ENCODE measurements around the gene IP6K3.
A peak's percentile ranks its signal among the peaks of the same experiment; 100 is the strongest.

Gene IP6K3

DNA sequence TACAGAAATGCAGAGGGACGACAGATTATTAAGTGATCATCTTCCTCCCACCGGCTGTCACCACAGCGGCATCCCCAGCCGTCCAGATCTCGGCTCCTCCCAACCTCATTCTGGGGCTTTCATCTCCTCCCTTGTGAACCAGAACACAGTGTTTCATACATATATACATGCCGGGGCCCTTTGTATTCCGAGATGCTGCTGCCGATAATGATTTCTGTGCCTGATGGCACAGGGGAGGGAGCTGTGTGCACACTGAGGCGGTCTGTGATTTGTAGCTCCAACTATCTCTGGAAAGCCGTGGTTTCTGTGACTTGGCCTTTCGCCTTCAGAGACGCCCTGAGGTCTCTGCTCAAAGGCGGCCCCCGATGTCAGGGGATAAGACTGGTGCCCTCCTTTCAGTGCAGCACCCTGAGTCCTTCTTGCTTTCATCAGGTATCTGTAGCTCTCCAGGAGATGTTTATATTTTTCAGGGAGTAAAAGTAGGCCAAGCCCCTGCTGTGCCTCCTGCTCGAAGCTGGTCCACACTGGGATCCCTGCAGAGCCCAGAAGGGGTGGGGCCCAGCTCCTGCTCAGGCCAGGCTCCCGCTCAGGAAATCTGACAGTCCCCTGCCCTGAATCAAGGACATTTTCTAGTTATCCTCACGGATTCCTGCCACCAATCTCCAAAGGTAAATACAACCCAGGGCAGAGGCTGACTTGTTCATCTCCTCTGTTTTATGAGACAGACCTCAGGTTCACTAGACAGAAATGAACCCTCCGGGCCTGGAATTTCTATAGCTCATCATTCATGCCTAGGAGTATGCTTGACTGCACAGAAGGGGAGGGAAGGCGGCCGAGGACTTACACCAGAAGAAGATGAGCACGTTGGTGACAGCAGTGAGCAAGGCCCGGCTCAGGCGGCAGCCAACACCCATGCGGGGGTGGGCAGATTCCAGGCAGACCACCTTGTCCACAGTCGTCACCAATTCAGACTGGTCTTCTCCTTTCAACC, 31.0 kb upstream of the IP6K3 start:
- no peak for DNase-seq

DNA sequence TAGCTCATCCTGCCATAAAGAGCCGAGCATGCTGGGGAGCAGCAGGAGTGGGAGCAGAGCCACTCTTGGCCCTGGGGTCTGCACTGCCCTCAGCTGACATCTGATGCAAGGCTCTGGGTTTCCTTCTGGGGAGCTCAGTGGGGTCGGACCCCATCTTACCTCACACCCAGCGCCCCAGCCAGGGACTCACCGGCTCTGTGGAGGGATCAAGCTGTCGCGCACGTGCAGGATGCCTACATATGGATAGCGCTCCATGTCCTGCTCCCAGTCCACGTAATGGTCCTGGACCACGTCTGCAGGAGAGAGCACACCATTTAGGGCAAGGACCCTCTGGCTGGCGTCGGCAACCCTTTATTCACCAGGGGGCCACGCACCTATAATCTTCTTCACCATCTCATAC, 30.1 kb upstream of the IP6K3 start:
- DNase-seq, result no peak

DNA sequence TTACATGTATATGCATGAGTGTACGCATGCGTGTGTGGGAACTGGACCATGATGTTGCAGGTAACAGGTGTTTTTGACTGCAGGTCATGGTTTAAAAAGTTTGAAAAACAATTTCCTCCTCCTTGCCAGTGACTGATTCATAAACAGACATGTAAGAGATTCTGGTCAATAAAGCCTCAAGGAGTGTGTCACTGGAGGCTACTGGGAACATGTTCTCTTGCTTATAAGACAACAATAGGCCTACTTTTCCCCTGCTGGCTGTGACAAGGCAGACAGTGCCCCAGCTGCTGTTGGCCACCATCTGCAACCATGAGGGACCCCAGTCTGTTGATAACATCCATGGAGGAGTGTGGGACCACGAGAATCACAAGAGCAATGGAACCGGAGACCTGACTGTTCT, 29.5 kb upstream of the IP6K3 start:
- no peak for DNase-seq

DNA sequence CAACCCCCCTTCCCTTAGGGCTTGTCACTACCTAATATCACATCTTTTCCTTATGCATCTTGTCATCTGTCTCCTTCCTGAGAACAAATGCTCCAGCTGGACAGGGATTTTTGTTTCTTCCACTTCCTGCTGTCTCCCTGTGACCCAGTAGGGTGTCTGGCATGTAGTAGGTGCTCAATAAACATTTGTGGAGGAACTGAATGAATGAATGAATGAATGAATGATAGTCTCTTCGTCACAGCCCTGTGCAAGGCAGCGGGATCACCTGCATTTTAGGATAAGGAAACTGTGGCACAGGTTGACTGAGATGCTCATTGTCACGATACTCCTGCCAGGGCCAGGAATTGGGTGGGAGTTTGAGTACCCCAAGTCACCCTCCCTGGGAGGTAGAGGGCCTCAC, 28.1 kb upstream of the IP6K3 start:
- no peak for DNase-seq

DNA sequence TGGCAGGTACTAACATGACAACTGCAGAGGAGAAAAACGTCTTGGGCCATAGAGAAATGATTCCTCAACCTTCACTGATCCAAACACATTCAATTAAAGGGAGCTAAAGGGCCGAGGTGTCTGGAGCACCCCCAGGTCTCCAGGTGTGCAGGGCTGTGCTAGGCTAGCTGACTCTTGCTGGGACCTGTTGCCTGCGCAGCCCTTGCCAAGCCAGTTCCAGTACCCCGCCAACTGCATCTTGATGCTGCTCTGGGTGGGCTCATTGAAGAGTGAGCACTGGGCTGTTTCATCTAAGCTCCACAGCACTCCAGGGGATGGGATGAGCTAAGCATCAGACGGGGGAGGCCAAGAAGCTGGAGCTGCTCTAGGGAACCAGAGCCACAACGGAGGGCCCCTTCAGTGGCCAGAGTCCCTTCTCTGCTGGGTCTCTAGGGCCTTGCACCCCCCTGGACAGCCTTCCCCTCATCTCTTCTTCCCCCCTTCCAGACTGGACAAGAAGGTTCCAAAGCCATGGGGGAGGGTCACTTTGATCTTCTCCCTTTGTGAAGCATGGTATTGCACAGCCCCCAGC, 26.3 kb upstream of the IP6K3 start:
- no peak for DNase-seq

DNA sequence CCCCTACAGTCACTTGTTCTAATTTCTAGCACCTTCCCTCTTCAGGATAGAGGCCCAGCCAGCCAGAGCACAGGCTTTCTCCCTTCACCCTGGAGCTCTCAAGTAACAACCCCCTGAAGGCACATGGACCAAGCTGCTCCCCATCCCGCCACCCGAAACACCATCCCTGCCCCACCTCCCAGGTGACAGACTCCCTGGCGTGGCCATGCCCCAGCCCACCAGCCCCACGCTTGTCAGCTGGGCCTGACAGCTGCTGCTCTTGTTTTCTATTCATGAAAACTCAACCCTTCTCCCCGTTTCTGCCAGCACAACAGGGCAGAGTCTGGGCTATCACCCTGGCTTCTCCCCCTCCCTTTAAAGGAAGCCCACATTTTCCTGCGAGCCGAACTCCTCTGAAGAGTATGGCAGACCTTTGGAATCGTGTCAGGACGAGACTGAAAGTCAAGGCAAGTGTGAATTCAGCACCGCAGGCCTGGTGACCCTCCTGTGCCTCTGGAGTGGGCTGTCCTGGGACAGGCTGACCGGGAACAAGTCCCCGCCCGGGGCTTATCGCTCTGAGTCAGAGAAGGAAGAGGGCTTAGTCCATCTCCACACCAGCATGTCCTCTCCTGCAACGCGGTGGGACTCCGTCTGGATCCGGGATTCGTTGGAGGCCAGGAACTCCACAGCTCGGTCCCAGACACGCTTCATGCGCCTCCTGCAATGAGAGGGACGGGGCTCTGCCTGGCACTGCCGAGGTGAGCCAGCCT, 25.6 kb upstream of the IP6K3 start:
- DNase-seq, result no peak

DNA sequence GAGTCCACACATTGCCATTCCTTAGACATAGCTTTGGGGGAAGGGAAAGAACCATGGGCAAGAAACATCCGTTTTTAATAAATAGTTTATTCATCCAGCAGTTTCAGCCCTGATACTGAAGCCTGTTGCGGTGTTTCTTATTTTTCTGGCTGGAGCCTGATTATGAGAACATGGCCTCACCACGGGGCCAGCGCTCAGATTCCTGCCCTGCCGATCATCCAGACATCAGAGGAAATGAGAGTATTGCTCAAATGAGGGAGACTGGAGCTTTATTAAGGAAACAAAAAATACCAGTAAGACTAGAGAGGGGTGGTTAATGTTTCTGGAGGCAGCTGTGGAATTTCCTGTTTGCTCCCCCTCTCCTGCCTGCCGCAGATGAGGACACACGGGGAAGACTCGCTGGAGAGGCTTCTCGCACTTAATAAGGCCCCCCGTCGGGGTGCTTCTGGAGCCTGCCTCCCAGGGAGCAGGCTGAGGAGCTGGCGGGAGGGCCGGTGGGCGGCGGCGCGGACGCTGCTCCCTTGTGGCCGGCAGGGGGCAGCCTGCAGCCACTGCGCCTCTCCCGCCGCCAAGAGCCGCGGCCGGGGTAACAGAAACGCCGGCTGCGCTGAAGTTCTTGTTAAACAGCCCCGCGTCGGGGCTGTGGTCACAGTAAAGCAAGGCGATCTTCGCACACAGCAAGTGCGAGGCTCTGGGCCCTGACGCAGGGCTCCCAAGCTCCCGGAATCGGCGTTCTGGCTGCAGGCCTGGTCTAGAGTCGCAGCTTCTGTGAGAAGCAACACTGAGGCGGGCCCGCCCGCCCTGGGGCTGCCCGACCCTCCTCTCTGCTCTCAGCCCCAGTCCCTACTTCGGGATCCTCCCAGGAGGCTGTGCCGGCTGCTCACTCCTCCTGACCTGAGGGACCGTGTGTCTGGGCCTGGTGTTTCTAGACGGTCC, 24.7 kb upstream of the IP6K3 start:
- DNase-seq, result peak; percentile 94

DNA sequence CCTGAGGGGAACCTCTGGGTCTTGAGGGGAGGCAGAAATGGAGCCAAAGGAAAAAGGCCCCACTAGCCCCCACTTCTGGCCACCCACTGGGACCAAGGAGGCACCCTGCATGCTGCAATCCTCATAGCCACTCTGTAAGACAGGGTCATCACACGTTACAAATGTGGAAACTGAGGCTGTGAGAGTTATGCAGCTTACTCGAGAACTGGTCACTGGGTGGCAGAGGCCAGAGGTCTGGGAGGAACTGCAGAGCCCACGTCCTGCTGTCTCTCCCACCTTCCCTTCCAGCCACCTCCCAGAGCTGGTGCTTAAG, 24.1 kb upstream of the IP6K3 start:
- no peak for DNase-seq

DNA sequence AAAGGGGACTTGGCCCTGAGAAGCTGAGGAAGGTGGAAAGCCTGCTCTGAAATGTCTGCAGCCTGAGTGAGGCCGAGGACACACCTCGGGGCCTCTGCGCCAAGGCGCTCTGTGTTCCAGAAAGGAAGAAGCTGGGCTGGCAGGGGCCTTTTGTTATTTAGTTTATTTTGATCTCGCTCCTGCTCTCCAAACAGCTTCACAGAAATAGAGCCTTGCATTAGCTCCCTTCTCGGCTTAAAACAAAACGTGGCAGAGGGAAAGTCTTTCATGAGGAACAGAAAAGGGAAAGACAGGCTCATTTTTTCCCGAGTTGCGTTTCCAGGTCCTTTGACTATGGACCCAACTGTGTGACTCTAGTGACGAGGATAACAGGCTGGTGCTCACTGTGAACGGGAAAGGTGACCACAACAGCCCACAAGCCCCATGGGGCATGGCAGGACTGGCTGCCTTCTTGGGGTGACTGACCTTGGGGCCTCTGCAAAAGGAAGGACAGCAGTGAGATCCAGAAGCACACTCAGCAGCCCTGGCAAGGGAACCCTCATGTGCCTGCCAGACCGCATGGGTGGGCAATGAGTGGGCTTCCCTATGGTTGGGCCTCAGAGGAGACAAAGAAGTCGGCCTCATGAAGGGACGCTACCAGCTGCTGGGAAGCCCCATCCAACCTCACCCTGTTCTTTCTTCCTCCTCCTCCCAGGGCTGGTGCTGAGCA, 23.6 kb upstream of the IP6K3 start:
- DNase-seq, result no peak

DNA sequence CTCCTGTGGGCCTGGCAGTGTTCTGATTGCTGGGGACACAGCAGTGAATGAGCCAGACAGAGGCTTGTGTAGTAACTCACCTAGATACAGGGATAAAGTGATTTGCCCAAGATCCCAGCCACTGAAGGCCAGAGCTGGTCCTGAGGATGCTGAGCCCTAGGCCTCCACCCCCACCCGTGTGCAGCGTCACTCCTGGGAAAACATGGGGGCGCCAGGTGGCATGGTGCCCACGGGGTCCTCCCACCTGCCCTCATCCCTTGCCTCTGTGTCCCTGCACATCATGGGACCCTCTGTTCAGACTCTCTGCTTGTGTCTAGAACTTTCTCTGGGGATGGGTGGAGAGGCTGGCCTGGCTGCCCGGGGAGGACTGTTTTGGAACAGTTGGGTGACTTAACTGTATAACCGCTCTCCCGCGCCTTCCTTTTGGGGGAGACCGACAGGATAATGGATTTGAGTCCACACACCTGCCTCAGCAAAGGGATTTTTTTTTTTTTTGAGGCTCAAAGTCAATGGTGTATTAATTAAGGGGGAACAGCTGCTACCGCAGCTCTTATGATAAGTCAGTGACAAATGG, 22.6 kb upstream of the IP6K3 start:
- peak; percentile 86 for DNase-seq

DNA sequence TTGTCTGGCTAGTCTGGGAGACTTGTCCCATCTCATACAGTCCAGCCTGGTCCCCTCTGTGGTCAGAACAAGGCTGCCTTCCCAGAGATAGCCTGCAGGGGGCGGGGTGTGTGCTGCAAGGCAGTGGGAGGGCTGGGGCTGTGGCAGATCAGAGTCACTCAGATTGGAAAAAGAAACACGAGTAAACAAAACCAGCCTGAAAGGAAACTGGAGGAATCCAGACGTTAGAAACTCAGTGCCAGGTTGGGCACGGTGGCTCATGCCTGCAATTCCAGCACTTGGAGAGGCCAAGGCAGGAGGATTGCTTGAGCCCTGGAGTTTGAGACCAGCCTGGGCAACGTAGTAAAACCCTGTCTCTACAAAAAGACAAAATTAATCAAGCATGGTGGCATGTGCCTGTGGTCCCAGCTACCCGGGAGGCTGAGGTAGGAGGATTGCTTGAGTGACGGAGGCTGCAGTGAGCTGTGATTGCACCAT, 22.0 kb upstream of the IP6K3 start:
- DNase-seq, result peak; percentile 89

DNA sequence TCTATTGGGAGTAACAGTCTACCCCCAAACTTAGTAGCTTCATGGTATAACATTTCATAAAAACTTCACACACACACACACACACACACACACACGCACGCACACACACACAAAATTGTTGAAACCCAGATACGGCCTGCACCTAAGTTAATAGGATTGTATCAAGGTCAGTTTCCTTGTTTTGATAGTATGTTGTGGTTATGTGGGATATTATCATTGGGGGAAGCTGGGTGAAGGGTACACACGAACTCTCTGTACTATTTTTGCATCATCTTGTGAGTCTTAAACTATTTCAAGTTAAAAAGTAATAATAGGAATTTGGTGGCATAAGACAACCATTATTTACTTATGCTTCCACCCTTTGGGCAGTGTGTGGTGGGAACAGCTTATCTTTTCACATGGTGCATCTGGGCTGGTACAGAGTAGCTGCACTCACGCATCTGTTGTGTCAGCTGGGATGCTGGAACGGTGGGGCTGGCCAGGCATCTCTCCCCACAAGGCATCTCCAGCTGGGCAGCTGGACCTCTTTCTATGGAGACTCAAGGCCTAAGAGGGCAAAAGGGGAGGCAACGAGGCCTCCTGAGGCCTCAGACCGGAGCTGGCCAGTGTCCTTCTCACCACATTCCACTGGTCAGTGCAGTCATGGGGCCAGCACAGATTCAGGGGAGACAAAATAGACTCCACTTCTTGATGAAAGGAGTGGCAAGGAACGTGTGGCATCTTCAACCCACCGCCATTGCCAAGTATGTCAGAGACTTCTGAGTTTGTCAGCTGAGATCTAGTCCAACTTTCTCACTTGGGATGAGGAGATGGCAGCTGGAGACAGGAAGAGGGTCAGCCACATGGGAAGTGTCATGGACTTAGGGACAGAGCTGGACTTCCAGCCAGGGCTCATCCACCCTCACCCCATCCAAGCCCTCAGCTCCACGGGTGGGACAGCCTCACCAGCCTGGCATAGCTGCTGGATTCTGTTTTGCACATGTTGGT, 20.5 kb upstream of the IP6K3 start:
- no peak for DNase-seq

DNA sequence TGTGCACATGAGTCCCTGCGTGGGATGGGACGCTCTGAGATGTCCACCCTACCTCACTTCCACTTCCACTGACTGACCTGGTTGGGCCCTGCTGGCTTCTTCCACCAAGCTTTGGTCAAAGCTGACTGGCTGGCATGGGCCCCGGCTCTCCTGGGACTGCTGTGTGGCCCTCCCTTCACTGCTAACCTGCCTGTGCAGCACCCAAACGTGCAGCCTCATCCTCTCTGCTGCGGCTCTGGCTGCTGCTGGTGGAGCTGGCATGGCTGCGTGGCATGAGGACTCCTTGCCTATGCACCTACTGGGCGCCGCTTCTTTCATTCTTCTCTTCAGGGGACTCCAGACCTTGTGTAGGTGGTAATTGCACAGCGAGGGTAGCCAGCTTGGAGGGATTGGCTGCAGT, 18.7 kb upstream of the IP6K3 start:
- no peak for DNase-seq

DNA sequence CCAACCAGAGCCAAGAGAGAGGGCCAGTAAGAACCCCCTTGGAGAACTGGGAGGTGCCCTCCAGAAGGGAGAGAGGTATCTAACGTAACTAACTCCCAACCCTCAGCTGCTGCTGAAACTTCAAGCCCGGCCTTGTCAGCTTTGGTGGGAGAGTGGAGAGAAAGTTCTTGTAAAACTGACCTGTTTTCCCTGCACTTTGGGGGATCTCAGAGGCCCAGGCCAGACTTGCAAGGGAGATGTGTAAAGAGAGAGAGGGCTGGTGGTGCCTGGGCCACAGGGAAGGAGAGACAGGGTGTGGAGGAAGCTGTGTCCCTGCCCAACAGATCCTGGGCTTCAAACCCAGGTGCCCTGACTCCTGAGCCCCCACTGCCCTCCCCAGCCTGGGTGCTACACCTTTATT, 17.3 kb upstream of the IP6K3 start:
- no peak for DNase-seq

DNA sequence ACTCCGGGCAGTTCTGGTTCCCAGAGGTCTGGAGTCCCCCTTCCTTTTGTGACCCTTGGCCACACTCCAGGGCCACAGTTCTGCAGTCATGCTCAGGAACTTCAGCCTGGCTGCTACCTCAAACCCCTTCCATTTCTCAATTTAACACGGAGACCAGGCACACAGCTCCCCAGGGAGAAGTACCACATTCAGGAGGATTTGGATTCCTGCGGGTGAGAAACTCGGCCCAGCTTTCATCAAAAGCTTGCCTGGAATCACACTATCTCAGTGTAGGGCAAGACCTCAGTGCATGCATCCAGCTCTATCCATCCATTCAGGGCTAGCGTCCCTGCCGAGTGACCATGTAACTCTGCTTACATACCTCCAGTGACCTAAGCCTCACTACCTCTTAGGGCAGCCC, 16.8 kb upstream of the IP6K3 start:
- no peak for DNase-seq

DNA sequence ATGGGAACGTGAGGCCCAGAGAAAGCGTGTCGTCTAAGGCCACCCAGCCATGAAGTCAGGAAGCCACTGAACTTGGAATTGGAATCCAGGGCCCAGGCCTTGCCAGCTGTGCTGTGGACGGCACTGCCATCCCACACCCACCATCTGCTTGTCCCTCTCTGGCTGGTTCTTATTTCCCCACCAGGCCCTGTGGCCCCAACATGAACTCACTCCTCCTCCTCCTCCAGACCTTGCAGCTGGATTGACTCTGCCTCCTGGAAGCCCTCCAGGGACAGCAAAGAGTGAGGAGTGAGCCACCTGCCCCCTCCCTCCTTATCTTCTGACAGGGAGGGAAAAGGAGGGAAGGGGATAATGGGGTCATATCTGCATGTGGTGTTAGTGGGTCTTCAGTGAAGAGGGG, 16.0 kb upstream of the IP6K3 start:
- no peak for DNase-seq

DNA sequence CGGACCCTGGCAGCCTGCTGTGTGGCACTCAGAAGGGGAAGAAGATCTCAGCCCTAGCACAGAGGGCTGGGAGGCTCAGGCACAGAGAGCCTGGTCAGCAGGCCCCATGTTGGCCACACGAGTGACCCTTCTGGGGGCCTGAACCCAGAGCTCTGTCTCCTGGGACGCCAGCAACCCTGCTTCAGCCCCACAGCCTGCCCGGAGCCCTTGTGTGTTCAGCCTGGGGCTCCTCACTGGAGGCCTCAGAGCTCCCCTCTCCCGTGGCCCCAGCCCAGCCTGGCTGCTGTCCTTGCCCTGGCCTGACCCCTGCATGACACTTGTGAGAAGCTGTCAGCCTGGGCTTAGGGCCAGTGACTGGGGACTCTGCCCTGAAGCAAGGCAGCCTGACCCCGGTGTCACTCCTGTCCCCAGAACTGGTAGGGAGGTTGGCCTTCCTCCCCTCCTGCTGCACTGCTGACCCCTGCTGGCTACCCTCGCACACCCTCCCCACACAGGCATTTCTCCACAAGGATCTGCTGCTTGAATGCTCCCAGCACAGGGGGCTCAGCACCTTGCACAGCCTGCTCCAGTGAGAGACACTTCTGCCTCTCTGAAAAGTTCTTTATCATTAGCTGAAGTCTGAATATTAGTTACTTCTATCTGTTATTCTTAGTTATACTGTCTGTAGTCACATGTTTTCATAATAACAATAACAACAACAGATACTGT, 15.4 kb upstream of the IP6K3 start:
- DNase-seq, result peak; percentile 85

DNA sequence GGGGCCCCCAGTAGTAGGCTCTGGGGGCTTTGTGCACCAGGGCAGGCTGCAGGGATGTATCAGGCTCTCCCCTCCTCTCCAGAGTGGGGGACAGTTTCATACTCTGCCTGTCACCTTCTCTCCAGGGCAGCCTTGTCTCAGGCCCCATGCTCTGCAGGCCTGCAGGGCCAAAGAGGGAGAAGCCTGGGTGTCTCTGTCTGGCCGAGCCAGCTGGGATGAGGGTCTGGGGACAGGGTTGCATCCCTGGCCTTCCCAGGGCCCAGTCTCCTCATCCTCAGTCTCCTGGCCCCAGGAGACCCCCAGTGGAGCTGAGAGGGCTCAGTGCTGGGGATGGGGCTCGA, 14.8 kb upstream of the IP6K3 start:
- DNase-seq, result no peak

DNA sequence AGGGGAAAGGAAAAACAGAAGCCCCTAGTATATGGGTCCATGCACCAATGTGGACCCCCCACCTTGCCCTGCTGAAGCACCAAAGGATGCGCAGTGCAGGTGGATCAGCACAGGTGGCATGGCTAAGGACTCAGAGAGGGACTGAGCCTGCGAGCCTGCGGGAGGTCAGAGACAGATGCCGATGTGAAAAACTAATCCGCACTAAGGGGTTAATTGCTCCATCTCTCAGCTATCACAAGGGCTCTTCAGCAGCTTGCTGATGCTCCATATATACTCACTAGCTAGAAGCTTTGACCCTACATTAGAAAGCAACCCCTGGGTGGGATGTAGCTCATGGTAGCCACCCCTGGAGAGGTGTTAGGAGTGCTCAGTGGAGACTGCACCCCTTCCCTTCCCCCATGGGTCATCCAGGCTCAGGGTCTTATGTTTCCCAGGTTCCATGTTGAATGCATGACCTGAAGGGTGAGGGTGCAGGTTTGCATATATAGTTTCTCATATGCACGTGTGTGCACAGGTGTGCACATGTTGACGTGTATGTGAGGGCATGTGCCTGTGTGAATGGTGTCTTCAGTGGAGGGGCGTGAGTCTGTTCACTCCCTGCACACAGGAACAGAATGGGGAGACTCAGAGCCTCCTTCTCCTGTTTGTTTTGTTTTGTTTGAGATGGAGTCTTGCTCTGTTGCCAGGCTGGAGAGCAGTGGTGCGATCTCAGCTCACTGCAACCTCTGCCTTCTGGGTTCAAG, 13.4 kb upstream of the IP6K3 start:
- peak; percentile 78 for DNase-seq

All from NCI-H82 (cell line).